ENCODE measurements around the gene SKOR1.

DNA sequence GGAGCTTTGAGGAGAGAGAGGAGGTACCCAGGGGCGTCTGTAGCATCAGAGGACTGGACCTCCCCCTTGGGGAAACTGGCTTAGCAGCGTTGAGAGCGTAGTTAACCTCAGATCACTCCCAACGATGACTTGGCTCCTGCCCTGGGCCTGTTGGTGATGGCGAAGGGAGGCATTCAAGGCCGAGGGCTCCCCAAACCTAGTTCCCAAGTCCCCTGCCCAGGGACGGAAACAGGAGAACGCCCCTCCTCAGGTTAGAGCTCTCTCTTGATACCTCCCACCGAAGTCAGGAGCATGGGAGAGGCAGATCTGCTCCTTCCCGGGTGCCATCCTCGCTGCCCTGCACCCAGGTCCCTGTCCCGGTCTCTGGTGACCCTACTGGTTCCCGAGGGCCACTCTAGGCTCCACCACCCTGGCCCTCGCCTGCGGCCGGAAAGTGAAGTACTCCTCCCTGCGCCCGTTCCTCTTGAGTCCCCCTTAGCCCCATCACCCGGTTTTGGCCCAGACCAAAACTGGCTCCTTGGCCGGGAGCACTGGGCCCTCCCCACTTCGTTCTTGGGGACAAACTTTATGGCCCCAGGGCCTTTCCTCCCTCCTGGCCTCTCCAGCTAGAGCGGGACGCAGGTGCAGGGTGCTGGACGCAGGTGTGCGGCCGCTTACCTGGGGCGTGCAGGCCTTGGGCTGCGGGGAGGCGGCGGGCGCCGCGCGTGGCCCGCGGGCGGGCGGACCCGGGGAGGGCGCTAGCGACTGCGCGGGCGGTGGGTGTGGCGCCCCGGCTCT lies 2.6 kb upstream of the SKOR1 start:
- TF ChIP-seq POLR2AphosphoS5 (IDR thresholded peaks at IDR 0.05; ENCODE audit: low read depth, low read length) (no peak), NFIC (IDR thresholded peaks at IDR 0.05; ENCODE audit: borderline replicate concordance) (no peak), SMC3 (IDR thresholded peaks at IDR 0.05; ENCODE audit: low read depth, low read length) (no peak), RXRA (IDR thresholded peaks at IDR 0.05; ENCODE audit: borderline replicate concordance, low read depth) (no peak), FOXJ3 (CRISPR knock-in tag; IDR thresholded peaks at IDR 0.05) (no peak), GATA2 (CRISPR knock-in tag; IDR thresholded peaks at IDR 0.05) (no peak), SIN3A (IDR thresholded peaks at IDR 0.05; ENCODE audit: borderline replicate concordance, low read depth, low read length) (no peak), EP300 (IDR thresholded peaks at IDR 0.05; ENCODE audit: borderline replicate concordance in 1 of 2, low read depth in 1 of 2, low read length in 1 of 2) (no peak)
- TF ChIP-seq, protein P1, sequence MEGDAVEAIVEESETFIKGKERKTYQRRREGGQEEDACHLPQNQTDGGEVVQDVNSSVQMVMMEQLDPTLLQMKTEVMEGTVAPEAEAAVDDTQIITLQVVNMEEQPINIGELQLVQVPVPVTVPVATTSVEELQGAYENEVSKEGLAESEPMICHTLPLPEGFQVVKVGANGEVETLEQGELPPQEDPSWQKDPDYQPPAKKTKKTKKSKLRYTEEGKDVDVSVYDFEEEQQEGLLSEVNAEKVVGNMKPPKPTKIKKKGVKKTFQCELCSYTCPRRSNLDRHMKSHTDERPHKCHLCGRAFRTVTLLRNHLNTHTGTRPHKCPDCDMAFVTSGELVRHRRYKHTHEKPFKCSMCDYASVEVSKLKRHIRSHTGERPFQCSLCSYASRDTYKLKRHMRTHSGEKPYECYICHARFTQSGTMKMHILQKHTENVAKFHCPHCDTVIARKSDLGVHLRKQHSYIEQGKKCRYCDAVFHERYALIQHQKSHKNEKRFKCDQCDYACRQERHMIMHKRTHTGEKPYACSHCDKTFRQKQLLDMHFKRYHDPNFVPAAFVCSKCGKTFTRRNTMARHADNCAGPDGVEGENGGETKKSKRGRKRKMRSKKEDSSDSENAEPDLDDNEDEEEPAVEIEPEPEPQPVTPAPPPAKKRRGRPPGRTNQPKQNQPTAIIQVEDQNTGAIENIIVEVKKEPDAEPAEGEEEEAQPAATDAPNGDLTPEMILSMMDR (IDR thresholded peaks at IDR 0.05), result no peak
- TF ChIP-seq, protein P2, sequence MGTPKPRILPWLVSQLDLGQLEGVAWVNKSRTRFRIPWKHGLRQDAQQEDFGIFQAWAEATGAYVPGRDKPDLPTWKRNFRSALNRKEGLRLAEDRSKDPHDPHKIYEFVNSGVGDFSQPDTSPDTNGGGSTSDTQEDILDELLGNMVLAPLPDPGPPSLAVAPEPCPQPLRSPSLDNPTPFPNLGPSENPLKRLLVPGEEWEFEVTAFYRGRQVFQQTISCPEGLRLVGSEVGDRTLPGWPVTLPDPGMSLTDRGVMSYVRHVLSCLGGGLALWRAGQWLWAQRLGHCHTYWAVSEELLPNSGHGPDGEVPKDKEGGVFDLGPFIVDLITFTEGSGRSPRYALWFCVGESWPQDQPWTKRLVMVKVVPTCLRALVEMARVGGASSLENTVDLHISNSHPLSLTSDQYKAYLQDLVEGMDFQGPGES (IDR thresholded peaks at IDR 0.05; ENCODE audit: low read depth, low read length), result no peak
- TF ChIP-seq, protein P3, sequence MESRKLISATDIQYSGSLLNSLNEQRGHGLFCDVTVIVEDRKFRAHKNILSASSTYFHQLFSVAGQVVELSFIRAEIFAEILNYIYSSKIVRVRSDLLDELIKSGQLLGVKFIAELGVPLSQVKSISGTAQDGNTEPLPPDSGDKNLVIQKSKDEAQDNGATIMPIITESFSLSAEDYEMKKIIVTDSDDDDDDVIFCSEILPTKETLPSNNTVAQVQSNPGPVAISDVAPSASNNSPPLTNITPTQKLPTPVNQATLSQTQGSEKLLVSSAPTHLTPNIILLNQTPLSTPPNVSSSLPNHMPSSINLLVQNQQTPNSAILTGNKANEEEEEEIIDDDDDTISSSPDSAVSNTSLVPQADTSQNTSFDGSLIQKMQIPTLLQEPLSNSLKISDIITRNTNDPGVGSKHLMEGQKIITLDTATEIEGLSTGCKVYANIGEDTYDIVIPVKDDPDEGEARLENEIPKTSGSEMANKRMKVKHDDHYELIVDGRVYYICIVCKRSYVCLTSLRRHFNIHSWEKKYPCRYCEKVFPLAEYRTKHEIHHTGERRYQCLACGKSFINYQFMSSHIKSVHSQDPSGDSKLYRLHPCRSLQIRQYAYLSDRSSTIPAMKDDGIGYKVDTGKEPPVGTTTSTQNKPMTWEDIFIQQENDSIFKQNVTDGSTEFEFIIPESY (IDR thresholded peaks at IDR 0.05; ENCODE audit: borderline replicate concordance, low read depth), result no peak
- TF ChIP-seq, protein P4, sequence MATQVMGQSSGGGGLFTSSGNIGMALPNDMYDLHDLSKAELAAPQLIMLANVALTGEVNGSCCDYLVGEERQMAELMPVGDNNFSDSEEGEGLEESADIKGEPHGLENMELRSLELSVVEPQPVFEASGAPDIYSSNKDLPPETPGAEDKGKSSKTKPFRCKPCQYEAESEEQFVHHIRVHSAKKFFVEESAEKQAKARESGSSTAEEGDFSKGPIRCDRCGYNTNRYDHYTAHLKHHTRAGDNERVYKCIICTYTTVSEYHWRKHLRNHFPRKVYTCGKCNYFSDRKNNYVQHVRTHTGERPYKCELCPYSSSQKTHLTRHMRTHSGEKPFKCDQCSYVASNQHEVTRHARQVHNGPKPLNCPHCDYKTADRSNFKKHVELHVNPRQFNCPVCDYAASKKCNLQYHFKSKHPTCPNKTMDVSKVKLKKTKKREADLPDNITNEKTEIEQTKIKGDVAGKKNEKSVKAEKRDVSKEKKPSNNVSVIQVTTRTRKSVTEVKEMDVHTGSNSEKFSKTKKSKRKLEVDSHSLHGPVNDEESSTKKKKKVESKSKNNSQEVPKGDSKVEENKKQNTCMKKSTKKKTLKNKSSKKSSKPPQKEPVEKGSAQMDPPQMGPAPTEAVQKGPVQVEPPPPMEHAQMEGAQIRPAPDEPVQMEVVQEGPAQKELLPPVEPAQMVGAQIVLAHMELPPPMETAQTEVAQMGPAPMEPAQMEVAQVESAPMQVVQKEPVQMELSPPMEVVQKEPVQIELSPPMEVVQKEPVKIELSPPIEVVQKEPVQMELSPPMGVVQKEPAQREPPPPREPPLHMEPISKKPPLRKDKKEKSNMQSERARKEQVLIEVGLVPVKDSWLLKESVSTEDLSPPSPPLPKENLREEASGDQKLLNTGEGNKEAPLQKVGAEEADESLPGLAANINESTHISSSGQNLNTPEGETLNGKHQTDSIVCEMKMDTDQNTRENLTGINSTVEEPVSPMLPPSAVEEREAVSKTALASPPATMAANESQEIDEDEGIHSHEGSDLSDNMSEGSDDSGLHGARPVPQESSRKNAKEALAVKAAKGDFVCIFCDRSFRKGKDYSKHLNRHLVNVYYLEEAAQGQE (IDR thresholded peaks at IDR 0.05; ENCODE audit: low read depth, low read length), result no peak
